ENCODE measurements around the gene SZT2. TPM values are rescaled to one million over a fixed set of nuclear protein-coding genes. Genes with fewer than 3 reads are reported as not detected.

The SZT2 gene
- total and polyA plus RNA-seq, 10 of the 15 experiments (the other 5 are each of a cell fraction or from before 2014, with no cell fraction given): 1.4 to 38.3 (median 12.7) TPM

DNA sequence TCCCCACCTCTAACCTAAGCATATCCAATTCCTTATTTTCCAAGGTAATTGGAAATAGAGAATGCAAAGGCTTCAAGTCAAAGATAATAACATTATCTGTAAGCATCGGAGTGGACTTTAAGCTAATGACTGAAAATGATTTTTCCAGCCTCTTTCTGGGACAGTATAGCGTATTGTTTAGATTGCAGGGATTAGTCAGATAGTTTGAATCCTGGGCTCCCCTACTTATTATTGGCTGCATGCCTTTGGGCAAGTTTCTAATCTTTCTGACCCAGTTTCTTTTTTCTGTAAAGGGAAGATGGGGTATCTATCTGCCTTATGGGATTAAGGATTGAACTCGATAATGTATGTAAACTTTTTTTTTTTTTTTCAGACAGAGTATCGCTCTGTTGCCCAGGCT lies 32.4 kb upstream of the SZT2 start:
- RAD21 ChIA-PET (ENCODE audit: unreplicated experiment): interaction anchor here (2.6 to 3.2 kb wide), 2 partner anchors 118 to 130 kb away, joined by 23 to 49 read pairs; no protein-coding TSS in a partner anchor
- 95% methylated on average over 4 of the region's 4 CpGs for WGBS (ENCODE audit: insufficient coverage, insufficient replicate concordance, low lambda C conversion rate, missing lambda C conversion rate)

More for the DNA sequence above, 32.4 kb upstream of the SZT2 start:
- H2AFZ ChIP-seq (ENCODE audit: control insufficient read depth, low read depth, low read length): no peak overlapping the region
- H3K79me2 ChIP-seq (ENCODE audit: control insufficient read depth, insufficient read depth, low read length): peaks cover 34% of the 10 kb centered on the region
- ChIA-PET POLR2A (interaction anchor here (3.0 kb wide), 1 partner anchor 10 kb away, joined by 25 read pairs; the partner anchor contains the start of gene ELOVL1), SMC1A (ENCODE audit: uncharacterized antibody, unreplicated experiment) (interaction anchor here (0.6 to 4.5 kb wide), 10 partner anchors 9 to 136 kb away, joined by 3 to 26 read pairs (median 4); no protein-coding TSS in a partner anchor), CTCF (interaction anchor here (0.9 to 3.1 kb wide), 6 partner anchors 13 to 578 kb away, joined by 3 to 44 read pairs (median 6); no protein-coding TSS in a partner anchor)
- ATAC-seq (no peak), FAIRE-seq (no peak), DNase-seq (ENCODE audit: low read depth, low spot score) (no peak)
- H3K4me2 ChIP-seq (ENCODE audit: control insufficient read depth, insufficient read depth): no peak overlapping the region
- no peaks in the 10 kb centered on the region for H3K27me3 ChIP-seq (replicated peaks in 1 of 2; ENCODE audit: control insufficient read depth in 2 of 2, insufficient read depth in 2 of 2, low read length in 1 of 2)
- no peak overlapping the region for H3K4me3 ChIP-seq
- TF ChIP-seq NR2F1 (conservative IDR thresholded peaks at IDR 0.05): no peak
- TF ChIP-seq RELA (IDR thresholded peaks at IDR 0.05; ENCODE audit: borderline replicate concordance, partially characterized antibody): no peak
- TF ChIP-seq HCFC1 (IDR thresholded peaks at IDR 0.05; ENCODE audit: low read length): no peak
- TF ChIP-seq ZNF622 (IDR thresholded peaks at IDR 0.05): no peak
- no peak for TF ChIP-seq CEBPB (IDR thresholded peaks at IDR 0.05; ENCODE audit: borderline replicate concordance in 1 of 2, low read depth in 2 of 2, low read length in 2 of 2)
- TF ChIP-seq ZSCAN29 (IDR thresholded peaks at IDR 0.05): no peak
- TF ChIP-seq, protein P1, sequence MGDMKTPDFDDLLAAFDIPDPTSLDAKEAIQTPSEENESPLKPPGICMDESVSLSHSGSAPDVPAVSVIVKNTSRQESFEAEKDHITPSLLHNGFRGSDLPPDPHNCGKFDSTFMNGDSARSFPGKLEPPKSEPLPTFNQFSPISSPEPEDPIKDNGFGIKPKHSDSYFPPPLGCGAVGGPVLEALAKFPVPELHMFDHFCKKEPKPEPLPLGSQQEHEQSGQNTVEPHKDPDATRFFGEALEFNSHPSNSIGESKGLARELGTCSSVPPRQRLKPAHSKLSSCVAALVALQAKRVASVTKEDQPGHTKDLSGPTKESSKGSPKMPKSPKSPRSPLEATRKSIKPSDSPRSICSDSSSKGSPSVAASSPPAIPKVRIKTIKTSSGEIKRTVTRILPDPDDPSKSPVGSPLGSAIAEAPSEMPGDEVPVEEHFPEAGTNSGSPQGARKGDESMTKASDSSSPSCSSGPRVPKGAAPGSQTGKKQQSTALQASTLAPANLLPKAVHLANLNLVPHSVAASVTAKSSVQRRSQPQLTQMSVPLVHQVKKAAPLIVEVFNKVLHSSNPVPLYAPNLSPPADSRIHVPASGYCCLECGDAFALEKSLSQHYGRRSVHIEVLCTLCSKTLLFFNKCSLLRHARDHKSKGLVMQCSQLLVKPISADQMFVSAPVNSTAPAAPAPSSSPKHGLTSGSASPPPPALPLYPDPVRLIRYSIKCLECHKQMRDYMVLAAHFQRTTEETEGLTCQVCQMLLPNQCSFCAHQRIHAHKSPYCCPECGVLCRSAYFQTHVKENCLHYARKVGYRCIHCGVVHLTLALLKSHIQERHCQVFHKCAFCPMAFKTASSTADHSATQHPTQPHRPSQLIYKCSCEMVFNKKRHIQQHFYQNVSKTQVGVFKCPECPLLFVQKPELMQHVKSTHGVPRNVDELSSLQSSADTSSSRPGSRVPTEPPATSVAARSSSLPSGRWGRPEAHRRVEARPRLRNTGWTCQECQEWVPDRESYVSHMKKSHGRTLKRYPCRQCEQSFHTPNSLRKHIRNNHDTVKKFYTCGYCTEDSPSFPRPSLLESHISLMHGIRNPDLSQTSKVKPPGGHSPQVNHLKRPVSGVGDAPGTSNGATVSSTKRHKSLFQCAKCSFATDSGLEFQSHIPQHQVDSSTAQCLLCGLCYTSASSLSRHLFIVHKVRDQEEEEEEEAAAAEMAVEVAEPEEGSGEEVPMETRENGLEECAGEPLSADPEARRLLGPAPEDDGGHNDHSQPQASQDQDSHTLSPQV (IDR thresholded peaks at IDR 0.05): no peak
- TF ChIP-seq CHD4 (IDR thresholded peaks at IDR 0.05): no peak
- H3K9ac ChIP-seq (ENCODE audit: control insufficient read depth, insufficient read depth, low read length): no peak overlapping the region
- peaks cover 5 to 13% of the 10 kb centered on the region in 2 experiments for H3K36me3 ChIP-seq (ENCODE audit: control insufficient read depth in 2 of 2, insufficient read depth in 2 of 2, low read length in 1 of 2)
- no peaks in the 10 kb centered on the region for H3K9me3 ChIP-seq (replicated peaks; ENCODE audit: control insufficient read depth, insufficient read depth, low read length)
- H4K20me1 ChIP-seq (ENCODE audit: control insufficient read depth, insufficient read depth): no peaks in the 10 kb centered on the region
- no peak overlapping the region for H3K27ac ChIP-seq (ENCODE audit: control insufficient read depth, insufficient read depth)
- no TSS peak for BruUV-seq (replicated peaks)
- H3K4me1 ChIP-seq (ENCODE audit: control insufficient read depth, insufficient read depth, low read length): peaks cover 10% of the 10 kb centered on the region
- intact Hi-C loops (cut with micrococcal nuclease; ENCODE audit: unreplicated experiment) (no loop called here), in situ Hi-C loops (cut with MboI) (no loop called here)

Data from GM12878 (cell line).